GM21423 (cell line): ENCODE measurements around the gene PRKN.

Experiments
- ATAC-seq: cut with Tn5 transposase; IDR thresholded peaks from one replicate; pipeline ENCODE4 v1.9.1; 2021; ENCODE audit warnings: mild to moderate bottlenecking, moderate library complexity; ENCODE audit not compliant: unreplicated experiment

The PRKN gene

GRCh38 chr6:161761966-161762365, 965.6 kb downstream of the PRKN start:
- no peak for ATAC-seq

DNA sequence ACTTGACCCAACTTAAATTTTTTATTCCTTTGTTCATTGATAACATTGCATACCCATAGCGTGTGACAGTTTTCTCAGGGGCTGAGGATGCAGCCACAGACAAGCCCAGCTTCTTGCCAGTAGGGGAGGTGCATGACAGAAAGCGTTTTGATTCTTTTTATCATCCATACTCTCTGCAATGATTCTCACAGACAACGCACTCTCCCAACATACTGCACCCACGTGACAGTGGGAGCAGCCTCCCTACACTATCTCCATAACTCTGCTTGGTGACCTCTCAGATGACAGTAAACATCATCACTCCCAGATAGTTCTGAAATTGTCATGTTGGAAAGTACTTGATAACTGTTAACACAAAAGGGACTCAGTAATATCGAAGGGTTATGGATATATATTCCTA, 972.5 kb downstream of the PRKN start:
- no peak for ATAC-seq

DNA sequence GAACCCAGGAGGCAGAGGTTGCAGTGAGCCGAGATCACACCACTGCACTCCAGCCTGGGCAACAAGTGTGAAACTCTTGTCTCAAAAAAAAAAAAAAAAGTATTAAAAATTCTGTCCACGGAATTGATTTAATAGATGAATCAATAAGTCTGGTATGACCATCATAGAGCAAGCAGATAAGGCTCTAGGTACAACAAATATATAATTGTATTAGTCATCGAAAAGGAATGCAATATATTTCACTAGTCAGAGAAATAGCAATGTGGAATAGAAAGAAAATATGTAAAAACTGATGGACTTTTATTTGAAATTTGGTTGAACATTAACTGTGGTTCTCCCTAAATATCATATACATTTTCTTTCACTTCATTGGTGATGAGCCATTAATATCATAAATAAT, 976.9 kb downstream of the PRKN start:
- no peak for ATAC-seq

- ATAC-seq: no peak
Measured at GRCh38 chr6:161749576-161749975, 978.0 kb downstream of the PRKN start.

DNA sequence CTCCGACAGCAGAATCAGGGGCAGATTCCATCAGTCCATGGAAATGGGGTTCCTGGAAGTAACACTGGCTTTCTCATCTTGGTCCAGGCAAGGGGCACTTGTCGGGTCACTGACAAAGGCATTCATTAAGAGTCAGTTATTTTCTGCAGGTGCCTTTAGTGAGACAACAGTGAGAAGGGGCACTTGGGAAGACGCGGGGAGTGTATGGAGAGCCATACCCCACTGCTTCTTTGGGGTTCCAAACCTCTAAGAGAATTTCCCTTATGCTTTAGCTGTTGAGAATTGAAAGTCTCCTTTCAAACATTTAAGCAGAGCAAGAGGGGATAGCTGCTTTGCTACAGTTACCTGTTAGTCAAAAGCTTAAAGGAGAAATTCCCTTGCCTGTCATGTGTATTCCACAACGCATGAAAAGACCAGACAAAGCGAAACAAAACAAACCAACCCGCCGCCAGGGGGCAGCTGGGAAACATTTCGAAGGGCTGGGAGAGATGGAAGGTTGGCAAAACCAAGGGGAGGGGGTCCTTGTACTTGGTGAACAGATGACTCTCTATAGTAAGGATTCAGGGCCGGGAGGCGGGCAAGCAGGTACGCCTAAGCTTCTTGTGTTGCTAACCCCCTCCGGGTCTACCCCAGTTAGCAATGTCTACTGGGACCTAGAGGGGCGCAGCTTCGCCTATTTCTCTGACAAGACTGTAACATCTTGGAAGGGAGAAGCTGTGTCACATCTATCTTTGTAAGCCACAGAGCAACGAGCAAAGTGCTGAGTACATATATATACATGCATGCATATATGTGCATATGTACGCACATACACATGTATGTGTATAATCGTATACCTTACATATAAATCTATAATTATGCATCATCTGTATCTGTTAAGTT, 978.8 kb downstream of the PRKN start:
- no peak for ATAC-seq

DNA sequence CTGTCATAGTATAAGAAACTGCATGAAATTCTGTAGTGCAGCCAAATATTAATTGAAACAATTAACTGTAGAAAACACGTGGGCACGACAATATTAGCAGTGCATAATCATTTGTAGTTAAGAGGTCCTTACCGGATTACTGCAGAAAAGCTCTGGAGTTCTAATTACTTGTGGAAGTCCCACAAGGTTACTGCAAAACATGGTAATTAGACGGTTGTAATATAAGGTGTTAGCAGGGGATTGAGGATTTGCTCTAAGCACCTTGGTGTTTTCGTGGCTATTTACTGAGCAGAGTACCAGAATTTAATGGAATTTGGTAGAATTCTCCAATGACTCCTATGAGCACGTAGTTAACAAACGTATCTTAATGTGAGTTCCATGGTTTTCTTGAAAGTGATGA, 980.1 kb downstream of the PRKN start:
- ATAC-seq: no peak

DNA sequence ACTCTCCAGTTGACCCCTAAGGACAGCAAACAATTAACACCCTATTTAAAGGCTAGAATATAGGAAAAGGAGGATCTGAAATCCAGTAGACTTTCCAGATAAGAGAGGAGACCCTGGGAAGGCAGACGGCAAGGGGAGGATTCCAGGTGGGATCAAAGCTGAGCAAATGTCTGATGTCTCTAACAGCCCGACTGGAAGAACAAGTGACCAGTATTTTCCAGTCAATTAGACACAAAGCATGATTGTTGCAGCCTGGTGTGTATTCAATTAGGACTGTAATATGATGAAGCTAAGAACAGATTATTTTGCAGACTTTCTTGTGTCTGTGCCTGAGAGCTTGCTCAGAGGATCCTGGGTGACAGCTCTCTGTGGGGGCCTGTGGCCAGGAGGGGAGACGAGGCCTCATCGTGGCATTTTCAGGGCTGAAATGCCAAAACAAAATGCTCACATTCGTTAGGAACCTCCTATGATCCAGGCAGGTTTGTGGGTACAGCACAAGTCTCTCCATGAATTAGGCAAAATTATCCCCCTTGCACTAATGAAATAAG, 981.9 kb downstream of the PRKN start:
- ATAC-seq: no peak

- ATAC-seq: no peak
Measured at GRCh38 chr6:161745128-161745527, 982.4 kb downstream of the PRKN start.

- ATAC-seq: no peak
Measured at GRCh38 chr6:161744211-161745067, 983.1 kb downstream of the PRKN start.

GRCh38 chr6:161743509-161744178, 983.9 kb downstream of the PRKN start:
- no peak for ATAC-seq

- ATAC-seq: no peak
Measured at GRCh38 chr6:161740486-161740885, 987.1 kb downstream of the PRKN start.

- ATAC-seq: no peak
Measured at GRCh38 chr6:161736781-161737292, 990.7 kb downstream of the PRKN start.

GRCh38 chr6:161736326-161736725, 991.2 kb downstream of the PRKN start:
- no peak for ATAC-seq

DNA sequence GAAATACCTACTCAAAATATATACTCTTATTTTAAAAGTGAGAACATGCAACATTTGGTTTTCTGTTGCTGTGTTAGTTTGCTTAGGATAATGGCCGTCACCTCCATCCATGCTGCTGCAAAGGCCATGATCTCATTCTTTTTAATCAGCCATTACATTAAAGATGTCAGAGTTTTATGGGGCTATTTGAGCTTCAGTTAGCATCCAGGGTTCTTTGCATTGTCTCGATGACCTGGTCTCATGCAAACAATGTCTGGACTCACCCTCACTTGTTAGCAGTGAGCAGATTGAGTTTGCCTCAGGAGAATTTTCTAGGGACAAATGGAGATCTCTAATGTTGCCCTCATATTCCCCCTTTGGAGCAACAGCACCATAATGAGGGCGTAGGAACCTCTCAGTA, 995.0 kb downstream of the PRKN start:
- ATAC-seq: no peak

DNA sequence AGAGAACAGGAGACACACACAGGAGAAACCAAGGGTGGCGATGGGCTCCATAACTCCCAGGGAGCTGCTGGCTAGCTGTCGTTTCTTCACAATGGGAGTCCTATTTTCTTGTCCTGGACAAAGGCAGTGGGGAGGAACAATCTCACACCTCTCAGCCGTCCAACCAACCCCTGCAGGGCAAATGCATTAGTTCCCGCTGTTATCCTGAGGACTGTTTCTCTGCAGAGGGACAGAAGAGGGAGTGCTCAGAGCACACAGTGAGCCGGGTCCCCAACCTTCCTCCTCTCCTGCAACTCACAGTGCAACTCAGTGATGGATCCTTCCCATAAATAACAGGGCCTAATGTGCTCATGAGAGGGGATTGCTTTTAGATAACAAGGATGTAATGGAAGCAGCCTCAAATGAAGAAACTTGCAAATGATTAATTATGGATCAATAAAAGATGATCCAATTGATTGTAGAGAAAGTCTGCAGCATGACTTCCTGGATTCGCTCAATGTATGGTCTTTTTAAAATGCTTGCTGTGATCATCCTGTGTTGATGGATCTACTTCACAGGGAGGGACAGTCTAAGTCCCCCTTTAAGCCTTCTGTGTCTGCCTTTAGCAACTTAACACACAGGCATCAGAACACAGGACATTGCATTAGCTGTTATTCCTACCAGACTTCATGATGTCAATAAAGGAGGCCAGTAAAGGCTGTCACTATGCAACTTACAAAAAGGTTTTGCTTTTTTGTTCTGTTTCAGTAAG, 1000.3 kb downstream of the PRKN start:
- ATAC-seq: no peak

GRCh38 chr6:161722394-161722793, 1005.2 kb downstream of the PRKN start:
- no peak for ATAC-seq

DNA sequence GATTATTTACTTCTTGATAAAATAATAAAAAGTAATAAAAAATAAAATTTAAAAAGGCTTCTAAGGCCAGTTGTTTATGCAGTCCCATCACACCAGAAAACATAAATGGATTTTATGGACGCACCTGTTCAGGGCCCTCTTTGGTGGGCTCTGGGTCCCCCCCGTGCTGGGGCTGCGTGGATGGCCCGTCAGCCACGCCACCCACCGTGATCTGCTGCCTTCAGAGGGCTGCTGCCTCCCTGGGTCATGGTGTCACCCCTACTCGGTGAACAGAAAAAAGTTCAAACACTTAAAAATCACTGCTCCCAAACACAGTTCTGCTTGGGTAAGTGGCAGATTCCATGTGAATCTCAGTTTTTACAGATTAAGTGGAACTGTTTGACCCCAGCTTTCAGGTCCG, 1006.1 kb downstream of the PRKN start:
- ATAC-seq: no peak

- ATAC-seq: no peak
Measured at GRCh38 chr6:161716176-161716575, 1011.4 kb downstream of the PRKN start.

GRCh38 chr6:161711938-161712337, 1015.6 kb downstream of the PRKN start:
- ATAC-seq: no peak

DNA sequence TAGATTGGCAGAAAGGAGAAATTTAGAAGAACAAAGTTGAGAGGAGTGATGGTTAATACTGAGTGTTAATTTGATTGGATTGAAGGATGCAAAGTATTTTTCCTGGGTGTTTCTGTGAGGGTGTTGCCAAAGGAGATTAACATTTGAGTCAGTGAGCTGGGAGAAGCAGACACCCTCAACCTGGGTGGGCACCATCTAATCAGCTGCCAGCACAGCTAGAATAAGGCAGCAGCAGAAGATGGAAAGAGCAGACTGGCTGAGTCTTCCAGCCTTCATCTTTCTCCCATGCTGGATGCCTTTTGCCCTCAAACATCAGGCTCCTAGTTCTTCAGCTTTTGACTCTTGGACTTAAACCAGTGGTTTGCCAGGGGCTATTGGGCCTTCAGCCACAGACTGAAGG, 1016.1 kb downstream of the PRKN start:
- no peak for ATAC-seq
